Measurements from ENCODE around the gene RYK. TPM values are rescaled to one million over a fixed set of nuclear protein-coding genes. Genes with fewer than 3 reads are reported as not detected.

RYK gene
- total RNA-seq, 2 donors from 2014 or later, result 36.1 to 43.2 TPM

GRCh38 chr3:134189849-134190248 lies 60.8 kb downstream of the RYK start:
- Histone ChIP-seq H3K4me1 (no peaks in the 10 kb centered on the region), H3K27ac (no peak overlapping the region), H3K36me3 (replicated peaks in 1 of 2; ENCODE audit: insufficient read depth in 1 of 2, low read depth in 2 of 2) (peaks cover 0 to 3% of the 10 kb centered on the region in 2 donors), H3K4me3 (no peak overlapping the region), H3K9me3 (no peaks in the 10 kb centered on the region), H3K27me3 (no peaks in the 10 kb centered on the region)
- intact Hi-C loops (cut with DNase I), result no loop called here
- no peak for ATAC-seq
- TF ChIP-seq CTCF (IDR thresholded peaks at IDR 0.05) (no peak), POLR2A (IDR thresholded peaks at IDR 0.05) (no peak)
- DNase-seq, result no peak

- Histone ChIP-seq H3K27me3 (no peaks in the 10 kb centered on the region), H3K27ac (no peak overlapping the region), H3K36me3 (replicated peaks in 1 of 2; ENCODE audit: insufficient read depth in 1 of 2, low read depth in 2 of 2) (peaks cover 0 to 3% of the 10 kb centered on the region in 2 donors), H3K9me3 (no peaks in the 10 kb centered on the region), H3K4me3 (no peak overlapping the region), H3K4me1 (no peaks in the 10 kb centered on the region)
- WGBS, 2 donors, result 77 to 78% methylated on average over 3 of the region's 3 CpGs
- TF ChIP-seq CTCF (IDR thresholded peaks at IDR 0.05) (no peak), POLR2A (IDR thresholded peaks at IDR 0.05) (no peak)
- DNase-seq, result no peak
- intact Hi-C loops (cut with DNase I), result no loop called here
- ATAC-seq, result no peak
These were observed 64.3 kb downstream of the RYK start for GRCh38 chr3:134186391-134186790.

GRCh38 chr3:134180761-134181160 lies 69.9 kb downstream of the RYK start:
- no peak for DNase-seq
- WGBS, 2 donors, result 68 to 89% methylated on average over 1 of the region's 1 CpG
- Histone ChIP-seq H3K27ac (no peak overlapping the region), H3K9me3 (no peaks in the 10 kb centered on the region), H3K36me3 (replicated peaks in 1 of 2; ENCODE audit: insufficient read depth in 1 of 2, low read depth in 2 of 2) (peaks cover 0 to 2% of the 10 kb centered on the region in 2 donors), H3K4me1 (no peaks in the 10 kb centered on the region), H3K4me3 (no peak overlapping the region), H3K27me3 (no peaks in the 10 kb centered on the region)
- no peak for ATAC-seq
- intact Hi-C loops (cut with DNase I), result no loop called here
- TF ChIP-seq POLR2A (IDR thresholded peaks at IDR 0.05) (no peak), CTCF (IDR thresholded peaks at IDR 0.05) (no peak)

- no peaks in the 10 kb centered on the region for H3K27me3 ChIP-seq
- intact Hi-C loops (cut with DNase I), result no loop called here
- H3K36me3 ChIP-seq (replicated peaks in 1 of 2; ENCODE audit: insufficient read depth in 1 of 2, low read depth in 2 of 2), result peaks cover 0 to 5% of the 10 kb centered on the region in 2 donors
- 74 to 87% methylated on average over 2 of the region's 2 CpGs for WGBS, 2 donors
- H3K4me1 ChIP-seq, result no peaks in the 10 kb centered on the region
- H3K27ac ChIP-seq, result no peak overlapping the region
- DNase-seq (no peak), ATAC-seq (no peak)
- TF ChIP-seq POLR2A (IDR thresholded peaks at IDR 0.05), result no peak
- TF ChIP-seq CTCF (IDR thresholded peaks at IDR 0.05), result no peak
- no peaks in the 10 kb centered on the region for H3K9me3 ChIP-seq
- H3K4me3 ChIP-seq, result no peak overlapping the region
These were observed 71.2 kb downstream of the RYK start for GRCh38 chr3:134179508-134179907.

GRCh38 chr3:134163096-134163495 lies 87.6 kb downstream of the RYK start:
- ATAC-seq, result no peak
- no peak overlapping the region for H3K27ac ChIP-seq
- no peaks in the 10 kb centered on the region for H3K9me3 ChIP-seq
- TF ChIP-seq POLR2A (IDR thresholded peaks at IDR 0.05) (no peak), CTCF (IDR thresholded peaks at IDR 0.05) (no peak)
- H3K27me3 ChIP-seq, result no peaks in the 10 kb centered on the region
- no peak overlapping the region for H3K4me3 ChIP-seq
- DNase-seq, result no peak
- intact Hi-C loops (cut with DNase I), result no loop called here
- no peaks in the 10 kb centered on the region for H3K4me1 ChIP-seq
- 76 to 85% methylated on average over 6 of the region's 6 CpGs for WGBS, 2 donors
- H3K36me3 ChIP-seq (replicated peaks in 1 of 2; ENCODE audit: insufficient read depth in 1 of 2, low read depth in 2 of 2), result peaks cover 0 to 2% of the 10 kb centered on the region in 2 donors
